PFSK-1 (cell line): ENCODE measurements around the gene FBLN5.

Experiments used
- POLR2AphosphoS5 ChIP-seq: IDR thresholded peaks from 2 replicates; pipeline ENCODE4 v1.6.1; 2012; ENCODE audit warnings: low read depth, mild to moderate bottlenecking, control low read depth, low read length, moderate library complexity
- SIN3A ChIP-seq: IDR thresholded peaks from 2 replicates; pipeline ENCODE4 v1.6.1; 2012; ENCODE audit warnings: mild to moderate bottlenecking, low read length, moderate library complexity, borderline replicate concordance; ENCODE audit not compliant: insufficient read depth
- TAF1 ChIP-seq: IDR thresholded peaks from 2 replicates; pipeline ENCODE4 v1.6.1; 2012; ENCODE audit warnings: low read length, control low read depth, borderline replicate concordance; ENCODE audit not compliant: insufficient read depth
- TF ChIP-seq, protein P1 (sequence below), 2 experiments: IDR thresholded peaks; 2 replicates each; pipeline versions ENCODE4 v1.6.1 to v1.8.0; 2011 to 2012; ENCODE audit warnings: low read depth in 2 of 2, low read length in 2 of 2, control low read depth in 1 of 2, inconsistent platforms in 1 of 2, mild to moderate bottlenecking in 1 of 2, moderate library complexity in 1 of 2; ENCODE audit not compliant: insufficient read depth in 1 of 2

DNA sequence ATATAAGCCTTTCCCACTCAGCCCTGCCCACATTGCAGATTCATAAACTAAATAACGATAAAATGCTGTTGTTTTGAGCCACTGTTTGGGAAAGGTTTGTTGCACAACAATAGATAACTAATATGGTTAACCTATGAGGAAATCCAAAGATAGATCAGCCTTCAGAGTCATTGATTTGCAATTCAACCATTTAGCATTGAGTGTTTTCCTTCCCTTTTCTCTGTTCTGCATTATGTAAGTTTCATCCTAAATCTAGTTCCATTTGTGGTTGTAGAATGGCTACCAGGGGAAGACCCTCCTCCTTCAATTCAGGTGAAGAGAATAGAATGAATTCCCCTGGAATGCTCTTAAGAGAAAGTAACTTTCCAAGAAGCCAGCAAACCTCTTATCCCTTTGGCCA lies 99.8 kb downstream of the FBLN5 start:
- TF ChIP-seq POLR2AphosphoS5 (no peak), SIN3A (no peak), TAF1 (no peak)
- TF ChIP-seq, protein P1, sequence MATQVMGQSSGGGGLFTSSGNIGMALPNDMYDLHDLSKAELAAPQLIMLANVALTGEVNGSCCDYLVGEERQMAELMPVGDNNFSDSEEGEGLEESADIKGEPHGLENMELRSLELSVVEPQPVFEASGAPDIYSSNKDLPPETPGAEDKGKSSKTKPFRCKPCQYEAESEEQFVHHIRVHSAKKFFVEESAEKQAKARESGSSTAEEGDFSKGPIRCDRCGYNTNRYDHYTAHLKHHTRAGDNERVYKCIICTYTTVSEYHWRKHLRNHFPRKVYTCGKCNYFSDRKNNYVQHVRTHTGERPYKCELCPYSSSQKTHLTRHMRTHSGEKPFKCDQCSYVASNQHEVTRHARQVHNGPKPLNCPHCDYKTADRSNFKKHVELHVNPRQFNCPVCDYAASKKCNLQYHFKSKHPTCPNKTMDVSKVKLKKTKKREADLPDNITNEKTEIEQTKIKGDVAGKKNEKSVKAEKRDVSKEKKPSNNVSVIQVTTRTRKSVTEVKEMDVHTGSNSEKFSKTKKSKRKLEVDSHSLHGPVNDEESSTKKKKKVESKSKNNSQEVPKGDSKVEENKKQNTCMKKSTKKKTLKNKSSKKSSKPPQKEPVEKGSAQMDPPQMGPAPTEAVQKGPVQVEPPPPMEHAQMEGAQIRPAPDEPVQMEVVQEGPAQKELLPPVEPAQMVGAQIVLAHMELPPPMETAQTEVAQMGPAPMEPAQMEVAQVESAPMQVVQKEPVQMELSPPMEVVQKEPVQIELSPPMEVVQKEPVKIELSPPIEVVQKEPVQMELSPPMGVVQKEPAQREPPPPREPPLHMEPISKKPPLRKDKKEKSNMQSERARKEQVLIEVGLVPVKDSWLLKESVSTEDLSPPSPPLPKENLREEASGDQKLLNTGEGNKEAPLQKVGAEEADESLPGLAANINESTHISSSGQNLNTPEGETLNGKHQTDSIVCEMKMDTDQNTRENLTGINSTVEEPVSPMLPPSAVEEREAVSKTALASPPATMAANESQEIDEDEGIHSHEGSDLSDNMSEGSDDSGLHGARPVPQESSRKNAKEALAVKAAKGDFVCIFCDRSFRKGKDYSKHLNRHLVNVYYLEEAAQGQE (IDR thresholded peaks at IDR 0.05; ENCODE audit: insufficient read depth in 1 of 2, low read depth in 2 of 2, low read length in 2 of 2) = no peak
